ENCODE data around the gene ACD.

DNA sequence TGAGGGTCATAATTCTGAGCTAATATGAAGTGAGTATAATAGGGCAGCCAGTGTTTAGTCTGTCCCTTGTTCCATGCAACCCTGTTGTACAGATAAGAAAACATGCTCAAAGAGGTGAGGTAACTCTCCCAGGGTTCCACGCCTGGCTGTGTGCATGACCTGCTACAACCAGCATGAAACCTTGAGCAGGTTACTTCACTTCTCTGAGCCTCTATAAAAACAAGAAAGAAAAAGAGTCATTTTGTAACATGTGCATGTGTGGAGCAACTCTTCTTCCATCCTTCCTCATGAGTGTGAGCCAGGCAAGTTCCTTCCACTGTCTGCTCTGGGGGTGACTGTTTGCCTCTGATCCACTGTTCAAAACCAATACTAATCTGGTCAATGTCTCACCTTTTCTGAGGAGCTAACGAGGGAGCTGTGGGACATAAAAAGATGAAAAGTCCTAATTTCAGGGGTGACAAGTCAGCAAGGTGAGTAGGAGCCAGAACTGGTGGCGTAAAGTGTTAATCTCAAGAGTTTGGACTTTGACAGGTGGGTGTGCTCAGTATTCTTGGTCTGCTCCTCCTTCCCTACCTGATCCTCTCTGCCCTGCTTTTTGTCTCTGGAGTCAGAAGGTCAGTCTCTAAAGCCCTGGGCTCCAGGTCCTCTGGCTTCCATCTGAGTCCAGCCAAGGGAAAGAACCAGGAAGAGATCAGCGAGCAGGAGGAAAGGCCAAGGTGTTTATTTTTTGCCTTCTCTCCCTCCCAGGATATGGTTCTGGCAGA, 37.5 kb upstream of the ACD start:
- TF ChIP-seq EZH2 (IDR thresholded peaks at IDR 0.05; ENCODE audit: borderline replicate concordance, low read length): no peak
- TF ChIP-seq CTCF (conservative IDR thresholded peaks at IDR 0.05 in 1 of 2, IDR thresholded peaks at IDR 0.05 in 1 of 2; ENCODE audit: extremely low read depth in 1 of 2, insufficient read depth in 1 of 2, low read depth in 1 of 2, low read length in 2 of 2): no peak

Measured in mammary epithelial cell (primary cell).